GM12878 (cell line): Measurements from ENCODE around the gene AADAC. TPM values are rescaled to one million over a fixed set of nuclear protein-coding genes. Genes with fewer than 3 reads are reported as not detected.

ENCODE experiments used
- ATAC-seq: fragments of 200-7000 bp; cut with Tn5 transposase; 3 replicates; pipeline ENCODE4 v1.9.1; 2020; ENCODE audit warnings: mild to moderate bottlenecking, moderate library complexity
- BruUV-seq: library from RNA; stranded (reverse); fragments of 400-500 nt; replicated peaks from 2 replicates; lab custom pipeline; 2021; lab: Mats Ljungman, UMichigan
- CTCF ChIA-PET: fragments of 300-600 bp; sonication (Branson Sonifier 250); formaldehyde crosslinking; extraction: SDS; loops from one replicate; lab custom pipeline; 2021; ENCODE audit warnings: inconsistent platforms; lab: Yijun Ruan, JAX
- POLR2A ChIA-PET: fragments of 350-600 bp; formaldehyde crosslinking; extraction: SDS; loops from one replicate; lab custom pipeline; 2021; ENCODE audit warnings: inconsistent platforms; lab: Charles Lee
- RAD21 ChIA-PET: fragments of 300-600 bp; sonication (Branson Sonifier 250); formaldehyde crosslinking; loops from one replicate; lab custom pipeline; 2023; ENCODE audit warnings: antibody characterized with exemption; ENCODE audit not compliant: unreplicated experiment; lab: Charles Lee
- SMC1A ChIA-PET: fragments of 300-600 bp; sonication (Branson Sonifier 250); formaldehyde crosslinking; loops from one replicate; lab custom pipeline; 2023; ENCODE audit not compliant: unreplicated experiment, uncharacterized antibody; lab: Charles Lee
- DNase-seq: peaks from one replicate; pipeline ENCODE4 v3.0.0-alpha.2; 2011; ENCODE audit warnings: low read depth, low spot score
- FAIRE-seq: peaks from 3 replicates; lab custom pipeline; 2011; peaks lifted over from hg19 to GRCh38; lab: Jason Lieb, UNC
- H2AFZ ChIP-seq: 2 replicates; pipeline ENCODE4 v1.6.0; 2011; ENCODE audit warnings: low read depth, low read length, control low read depth; ENCODE audit not compliant: control insufficient read depth
- H3K27ac ChIP-seq: 2 replicates; pipeline ENCODE4 v1.5.1; 2011; ENCODE audit warnings: control low read depth; ENCODE audit not compliant: control insufficient read depth, insufficient read depth
- H3K27me3 ChIP-seq, 2 experiments: replicated peaks in 1 of 2; 2 replicates each; pipeline versions ENCODE4 v1.6.0 to v1.6.1; 2011; ENCODE audit warnings: low read length in 1 of 2; ENCODE audit not compliant: control insufficient read depth in 2 of 2, insufficient read depth in 2 of 2
- H3K36me3 ChIP-seq, 2 experiments: 2 replicates each; pipeline ENCODE4 v1.5.1; 2011; ENCODE audit warnings: low read length in 1 of 2; ENCODE audit not compliant: control insufficient read depth in 2 of 2, insufficient read depth in 2 of 2
- H3K4me1 ChIP-seq: 2 replicates; pipeline ENCODE4 v1.6.1; 2011; ENCODE audit warnings: mild to moderate bottlenecking, low read length, moderate library complexity, mixed read lengths; ENCODE audit not compliant: control insufficient read depth, insufficient read depth
- H3K4me2 ChIP-seq: 2 replicates; pipeline ENCODE4 v1.6.0; 2011; ENCODE audit warnings: control low read depth; ENCODE audit not compliant: control insufficient read depth, insufficient read depth
- H3K4me3 ChIP-seq: fragments of 200-600 bp; sonication (generic); 2 replicates; pipeline ENCODE4 v1.5.1; 2016
- H3K79me2 ChIP-seq: 2 replicates; pipeline ENCODE4 v1.6.0; 2011; ENCODE audit warnings: low read length; ENCODE audit not compliant: control insufficient read depth, insufficient read depth
- H3K9ac ChIP-seq: 2 replicates; pipeline ENCODE4 v1.8.0; 2011; ENCODE audit warnings: low read length, control low read depth, mixed read lengths; ENCODE audit not compliant: control insufficient read depth, insufficient read depth
- H3K9me3 ChIP-seq: replicated peaks from 3 replicates; pipeline ENCODE4 v1.5.1; 2011; ENCODE audit warnings: mild to moderate bottlenecking, low read length; ENCODE audit not compliant: control insufficient read depth, insufficient read depth
- H4K20me1 ChIP-seq: 2 replicates; pipeline ENCODE4 v1.6.0; 2011; ENCODE audit not compliant: control insufficient read depth, insufficient read depth
- CEBPZ ChIP-seq: fragments of 150-350 bp; IDR thresholded peaks from 2 replicates; pipeline ENCODE4 v1.6.1; 2016; ENCODE audit warnings: low read depth, low read length
- HDGF ChIP-seq: fragments of 450-650 bp; IDR thresholded peaks from 2 replicates; pipeline ENCODE4 v1.6.1; 2016; ENCODE audit warnings: antibody characterized with exemption
- HSF1 ChIP-seq: fragments of 150-350 bp; IDR thresholded peaks from 2 replicates; pipeline ENCODE4 v1.6.1; 2014; ENCODE audit warnings: mild to moderate bottlenecking, low read depth, low read length
- KDM1A ChIP-seq: fragments of 200-600 bp; sonication (generic); IDR thresholded peaks from 2 replicates; pipeline ENCODE4 v1.6.1; 2016; ENCODE audit warnings: borderline replicate concordance
- MEF2B ChIP-seq: fragments of 450-650 bp; IDR thresholded peaks from 2 replicates; pipeline ENCODE4 v1.6.1; 2018; ENCODE audit warnings: mild to moderate bottlenecking, moderate library complexity; ENCODE audit not compliant: partially characterized antibody, poor library complexity, severe bottlenecking
- MTA2 ChIP-seq: fragments of 450-650 bp; IDR thresholded peaks from 2 replicates; pipeline ENCODE4 v1.6.1; 2016; ENCODE audit warnings: low read depth, mild to moderate bottlenecking, moderate library complexity
- NFYA ChIP-seq: IDR thresholded peaks from 2 replicates; pipeline ENCODE4 v1.6.1; 2011; ENCODE audit warnings: low read depth, mild to moderate bottlenecking, low read length, improper control_type of control experiment, borderline replicate concordance
- NR2C1 ChIP-seq: fragments of 450-650 bp; IDR thresholded peaks from 2 replicates; pipeline ENCODE4 v1.6.1; 2017; ENCODE audit warnings: antibody characterized with exemption, mild to moderate bottlenecking, moderate library complexity
- PKNOX1 ChIP-seq: fragments of 450-650 bp; IDR thresholded peaks from 2 replicates; pipeline ENCODE4 v1.6.1; 2016; ENCODE audit warnings: mild to moderate bottlenecking
- SMAD1 ChIP-seq: fragments of 450-650 bp; IDR thresholded peaks from 2 replicates; pipeline ENCODE4 v1.6.1; 2018; ENCODE audit warnings: mild to moderate bottlenecking, low read depth; ENCODE audit not compliant: partially characterized antibody
- SMARCA5 ChIP-seq: fragments of 450-650 bp; IDR thresholded peaks from 2 replicates; pipeline ENCODE4 v1.6.1; 2017; ENCODE audit warnings: mild to moderate bottlenecking
- SUZ12 ChIP-seq: fragments of 200-600 bp; sonication (generic); IDR thresholded peaks from one replicate; pipeline ENCODE4 v1.6.1; 2018; ENCODE audit warnings: antibody characterized with exemption, mild to moderate bottlenecking; ENCODE audit not compliant: unreplicated experiment
- WRNIP1 ChIP-seq: IDR thresholded peaks from 2 replicates; pipeline ENCODE4 v1.6.1; 2011; ENCODE audit warnings: low read depth, low read length, improper control_type of control experiment, borderline replicate concordance
- YY1 ChIP-seq: IDR thresholded peaks from 2 replicates; pipeline ENCODE4 v1.6.1; 2011; ENCODE audit warnings: low read depth, mild to moderate bottlenecking, low read length
- ZBED1 ChIP-seq: IDR thresholded peaks from 2 replicates; pipeline ENCODE4 v1.6.1; 2016; ENCODE audit warnings: borderline replicate concordance
- ZBTB4 ChIP-seq: fragments of 450-650 bp; formaldehyde crosslinking; IDR thresholded peaks from 2 replicates; pipeline ENCODE4 v1.4.0; 2022; ENCODE audit warnings: mild to moderate bottlenecking, moderate library complexity
- WGBS: methylation state at CpG from one replicate; pipeline ENCODE4 v1.1.6; 2016; ENCODE audit warnings: low lambda C conversion rate; ENCODE audit not compliant: insufficient replicate concordance, insufficient coverage; ENCODE audit errors: missing lambda C conversion rate; 5-methylcytosine and 5-hydroxymethylcytosine counted together
- in situ Hi-C: fragments of 300-500 bp; cut with MboI; formaldehyde crosslinking; loops from 9 replicates; pipeline ENCODE4 v1.14.3; 2018; ENCODE audit warnings: mixed read lengths
- intact Hi-C: fragments of 100-400 bp; cut with micrococcal nuclease; formaldehyde crosslinking; loops from one replicate; pipeline ENCODE4 v1.14.2; 2022; ENCODE audit not compliant: unreplicated experiment
- polyA plus RNA-seq, 11 experiments: library from polyadenylated mRNA; depleted of rRNA in 4 of 11; unstranded in 6 of 11; stranded (reverse) in 5 of 11; fragments of >200 nt; fragmentation: Nextera tagmentation in 4 of 11; fragmentation: Illumina TruSeq in 1 of 11; extraction: Ambion mirVana in 4 of 11; extraction: Trizol in 1 of 11; gene quantifications; 1 replicate in 1 of 11; 2 replicates in 10 of 11; pipeline versions ENCODE4 v1.2.1 to v1.2.3, GENCODE V29; 2011 to 2016; ENCODE audit warnings: inconsistent platforms in 2 of 11, missing spikeins in 2 of 11, low read depth in 1 of 11
- total RNA-seq, 4 experiments: library from RNA; depleted of rRNA in 3 of 4; stranded (reverse); fragments of >200 nt in 3 of 4; fragmentation: Illumina TruSeq in 1 of 4; extraction: Trizol in 1 of 4; gene quantifications; 2 replicates each; pipeline versions ENCODE4 v1.2.1 to v1.2.3, GENCODE V29; 2013 to 2021

The AADAC gene
- total and polyA plus RNA-seq, 10 of the 15 experiments (the other 5 are each of a cell fraction or from before 2014, with no cell fraction given): 0.13 TPM; not detected in 9

- H3K27ac ChIP-seq: no peak overlapping the region
- no peak for FAIRE-seq
- POLR2A ChIA-PET: no interaction called here
- no peaks in the 10 kb centered on the region for H4K20me1 ChIP-seq
- H3K27me3 ChIP-seq: peaks cover 0 to 2% of the 10 kb centered on the region in 2 experiments; a peak in 1 of 4 replicates
- H2AFZ ChIP-seq: no peak overlapping the region
- no peak overlapping the region for H3K4me2 ChIP-seq
- H3K36me3 ChIP-seq: no peaks in the 10 kb centered on the region
- RAD21 ChIA-PET: interaction anchor here (1.0 to 1.2 kb wide), 2 partner anchors 75 to 78 kb away, joined by 3 read pairs; no protein-coding TSS in a partner anchor
- DNase-seq: no peak
- CTCF ChIA-PET: interaction anchor here (0.6 to 1.5 kb wide), 4 partner anchors 77 to 402 kb away, joined by 3 to 4 read pairs (median 4); no protein-coding TSS in a partner anchor
- no peak overlapping the region for H3K9ac ChIP-seq
- SMC1A ChIA-PET: no interaction called here
- intact Hi-C loops: no loop called here
- no peaks in the 10 kb centered on the region for H3K9me3 ChIP-seq
- in situ Hi-C loops: no loop called here
- no peak for ATAC-seq
- H3K4me1 ChIP-seq: no peaks in the 10 kb centered on the region
- H3K4me3 ChIP-seq: no peak overlapping the region
- no peaks in the 10 kb centered on the region for H3K79me2 ChIP-seq
- 63% methylated on average over 6 of the region's 6 CpGs for WGBS
- no TSS peak for BruUV-seq
- no peak for TF ChIP-seq SMAD1
- TF ChIP-seq MTA2: no peak
- no peak for TF ChIP-seq SUZ12
- TF ChIP-seq CEBPZ: no peak
- no peak for TF ChIP-seq WRNIP1
- TF ChIP-seq NFYA: no peak
- no peak for TF ChIP-seq ZBTB4 (CRISPR knock-in tag)
- TF ChIP-seq MEF2B: no peak
- no peak for TF ChIP-seq HSF1
- TF ChIP-seq SMARCA5: no peak
- no peak for TF ChIP-seq HDGF
- no peak for TF ChIP-seq PKNOX1
- TF ChIP-seq ZBED1: no peak
- TF ChIP-seq KDM1A: no peak
- no peak for TF ChIP-seq NR2C1
- no peak for TF ChIP-seq YY1
Observed at GRCh38 chr3:151841801-151842200, 27.9 kb downstream of the AADAC start.
